GM18909 (cell line): Measurements from ENCODE around the gene ECHS1.
"Not testable (repeated sequence)": the region's sequence is repeated elsewhere in the genome, so short reads cannot be mapped to it uniquely, and the experiment has no call there.

ENCODE experiments used
- ATAC-seq: cut with Tn5 transposase; IDR thresholded peaks from one replicate; pipeline ENCODE4 v1.9.1; 2021; ENCODE audit warnings: mild to moderate bottlenecking; ENCODE audit not compliant: unreplicated experiment, poor library complexity

The ECHS1 gene

DNA sequence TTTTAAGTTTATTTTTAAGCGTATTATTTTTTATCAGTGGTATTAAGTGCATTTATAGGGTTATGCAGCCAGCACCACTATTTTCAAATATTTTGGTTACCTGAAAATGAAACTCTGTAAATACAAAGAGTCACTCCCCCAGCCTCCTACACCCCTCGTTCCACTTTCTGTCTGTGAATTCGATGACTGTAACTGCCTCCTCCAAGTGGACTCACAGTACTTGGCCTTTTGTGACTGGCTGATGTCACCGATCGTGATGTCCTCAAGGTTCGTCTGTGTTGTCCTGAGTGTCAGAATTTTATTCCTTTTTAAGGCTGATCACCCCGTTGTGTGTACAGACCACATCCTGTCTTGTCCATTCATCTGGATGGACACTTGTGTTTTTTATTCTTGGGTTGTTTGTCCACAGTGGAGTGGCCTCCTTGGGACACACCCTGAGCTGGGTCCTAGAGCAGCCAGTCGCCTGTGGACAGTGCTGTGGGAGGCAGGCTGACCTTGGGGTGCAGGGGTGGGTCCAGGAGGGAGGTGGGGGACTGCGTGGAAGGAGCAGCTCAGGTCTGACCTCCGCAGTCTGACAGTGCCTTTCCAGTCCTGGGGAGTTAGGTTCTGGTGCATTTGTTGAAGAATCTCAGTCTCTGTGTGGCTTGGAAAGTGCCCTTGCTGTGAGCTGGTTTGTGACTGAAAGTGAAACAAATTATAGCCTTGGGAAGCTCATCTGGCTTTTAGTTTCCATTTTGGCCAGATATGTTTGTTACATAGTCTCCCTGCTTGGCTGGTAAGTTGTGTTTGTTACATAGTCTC, 27.7 kb upstream of the ECHS1 start:
- peak; percentile 64 for ATAC-seq

DNA sequence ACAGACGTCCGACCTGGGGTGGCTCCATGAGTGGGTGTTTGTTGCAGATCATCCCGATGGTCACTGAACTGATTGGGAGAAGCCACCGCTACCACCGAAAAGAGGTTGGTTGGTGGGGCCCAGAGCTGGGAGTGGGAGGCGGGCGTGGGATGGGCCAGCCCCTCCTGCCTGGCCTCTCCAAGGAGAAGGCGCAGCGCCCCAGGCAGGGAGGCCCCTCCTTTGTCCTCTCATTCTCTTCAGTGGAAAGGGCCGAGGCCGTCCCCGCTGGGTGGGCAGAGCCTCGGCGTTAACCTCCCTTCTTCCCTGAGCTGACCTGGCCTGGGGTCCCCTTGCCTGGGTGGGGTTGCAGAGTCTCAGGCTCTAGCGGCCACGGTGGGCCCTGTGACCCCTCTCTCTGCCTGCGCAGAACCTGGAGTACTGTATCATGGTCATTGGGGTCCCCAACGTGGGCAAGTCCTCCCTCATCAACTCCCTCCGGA, 26.0 kb upstream of the ECHS1 start:
- no peak for ATAC-seq

DNA sequence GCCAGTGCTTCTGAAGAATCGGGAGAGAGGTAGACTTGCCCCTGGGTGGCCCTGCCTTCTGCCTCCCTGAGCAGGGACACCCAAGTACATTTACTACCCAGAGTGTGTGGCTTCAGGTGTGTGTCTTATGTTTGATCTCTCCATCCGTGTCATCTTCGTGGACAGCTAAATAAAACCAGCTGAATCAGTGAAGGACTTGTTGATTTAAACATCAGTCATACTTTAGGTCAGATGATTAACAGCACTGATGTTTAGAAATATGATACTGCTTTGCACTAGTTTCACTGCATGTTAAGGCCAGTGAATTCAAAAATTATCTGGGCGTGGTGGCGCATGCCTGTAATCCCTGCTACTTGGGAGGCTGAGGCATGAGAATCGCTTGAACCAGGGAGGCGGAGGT, 24.8 kb upstream of the ECHS1 start:
- ATAC-seq: no peak

DNA sequence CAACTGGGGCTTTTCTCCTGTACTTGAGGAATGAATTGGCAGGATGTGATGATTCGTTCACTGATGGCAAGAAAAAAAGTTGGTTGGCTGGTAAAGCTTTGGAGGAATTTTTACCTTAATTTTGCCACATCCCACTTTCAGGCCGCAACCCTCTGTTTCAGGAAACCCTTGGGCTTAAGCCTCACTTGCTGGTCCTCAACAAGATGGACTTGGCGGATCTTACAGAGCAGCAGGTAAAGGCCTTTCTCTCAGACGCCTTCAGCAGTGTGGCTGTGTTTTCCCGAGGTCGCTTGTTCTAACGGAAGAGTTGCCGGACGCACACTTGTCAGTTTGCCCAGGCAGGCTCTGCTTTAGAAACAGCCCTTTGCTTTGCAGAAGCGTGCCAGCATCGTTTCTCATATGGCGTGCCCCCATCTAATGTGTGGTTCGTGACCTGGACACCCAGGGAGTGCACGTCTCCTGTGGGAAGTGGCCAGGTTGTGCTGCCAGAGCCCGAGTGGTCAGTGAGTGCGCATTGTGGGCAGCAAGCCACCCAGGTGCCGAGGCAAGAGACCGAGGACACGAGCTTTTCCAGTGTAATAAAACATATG, 23.0 kb upstream of the ECHS1 start:
- no peak for ATAC-seq

DNA sequence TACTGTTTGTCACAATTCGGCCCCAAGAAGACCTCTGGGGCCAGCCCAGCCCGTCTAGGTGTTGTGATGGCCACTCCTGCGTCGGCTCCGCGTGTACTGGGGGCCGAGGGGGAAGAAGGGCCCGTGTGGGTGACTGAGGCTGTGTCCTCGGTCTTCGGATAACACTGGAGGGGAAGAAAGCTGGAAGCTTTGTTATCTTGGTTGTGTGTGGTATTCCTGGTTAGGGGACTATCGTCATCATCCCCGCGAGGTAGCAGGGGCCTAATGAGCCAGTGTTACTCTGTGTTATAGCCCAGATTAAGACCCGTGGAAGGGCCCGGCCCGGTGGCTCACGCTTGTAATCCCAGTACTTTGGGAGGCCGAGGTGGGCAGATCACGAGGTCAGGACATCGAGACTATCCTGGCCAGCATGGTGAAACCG, 21.7 kb upstream of the ECHS1 start:
- ATAC-seq: no peak

DNA sequence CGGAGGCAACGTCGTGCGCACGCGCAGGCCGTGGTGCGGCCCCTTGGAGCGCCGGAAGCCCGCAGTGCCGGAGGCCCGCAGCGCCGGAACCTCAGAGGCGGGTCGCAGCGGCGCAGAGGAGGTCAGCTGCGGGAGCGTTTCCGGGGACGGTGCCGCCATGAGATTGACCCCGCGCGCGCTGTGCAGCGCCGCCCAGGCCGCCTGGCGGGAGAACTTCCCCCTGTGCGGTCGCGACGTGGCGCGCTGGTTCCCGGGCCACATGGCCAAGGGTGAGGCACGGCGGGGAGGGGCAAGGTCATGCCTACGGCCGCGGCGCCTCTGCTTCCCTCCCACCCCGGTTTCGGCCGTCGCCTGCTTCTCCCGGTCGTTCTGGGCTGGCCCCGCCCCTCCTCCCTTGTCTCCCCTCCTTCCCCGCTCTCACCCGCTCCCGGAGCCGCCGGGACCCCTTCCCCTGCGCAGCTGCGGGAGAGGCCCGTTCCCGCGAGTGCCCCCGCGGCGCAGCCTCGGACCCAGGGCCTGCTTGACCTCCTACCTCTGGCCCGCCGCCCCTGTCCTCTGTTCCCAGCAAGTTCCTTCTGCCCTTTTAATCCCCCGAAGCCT, 21.0 kb upstream of the ECHS1 start, which contains the start of gene MTG1:
TSS of gene MTG1 (plus strand) at position 94 of the 600 bp plus-strand sequence. CDS start at position 158, 64 bp downstream.
- ATAC-seq: peak; percentile 65

DNA sequence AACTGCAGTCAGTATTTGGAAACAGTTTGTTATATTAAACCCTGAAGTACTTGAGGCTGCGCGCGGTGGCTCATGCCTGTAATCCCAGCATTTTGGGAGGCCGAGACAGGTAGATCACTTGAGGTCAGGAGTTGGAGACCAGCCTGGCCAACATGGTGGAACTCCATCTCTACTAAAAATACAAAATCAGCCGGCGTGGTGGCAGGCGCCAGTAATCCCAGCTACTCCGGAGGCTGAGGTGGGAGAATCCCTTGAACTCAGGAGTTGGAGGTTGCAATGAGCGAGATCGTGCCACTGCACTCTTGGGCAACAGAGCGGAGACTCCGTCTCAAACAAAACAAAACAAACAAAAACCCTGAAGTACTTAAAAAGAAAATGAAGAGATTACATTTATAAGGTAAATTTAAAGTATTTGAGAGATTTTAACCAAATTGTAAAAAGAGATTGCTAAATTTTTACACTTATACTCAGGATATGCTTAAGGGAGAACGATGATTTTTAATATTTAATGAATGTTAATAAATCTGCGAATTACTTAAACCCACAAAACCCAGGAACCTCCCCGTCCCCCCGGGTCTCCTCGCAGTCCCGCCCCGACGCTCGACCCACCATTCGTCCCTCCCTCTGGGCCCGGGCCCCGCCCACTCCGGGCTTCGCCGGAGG, 20.4 kb upstream of the ECHS1 start:
- ATAC-seq: no peak

DNA sequence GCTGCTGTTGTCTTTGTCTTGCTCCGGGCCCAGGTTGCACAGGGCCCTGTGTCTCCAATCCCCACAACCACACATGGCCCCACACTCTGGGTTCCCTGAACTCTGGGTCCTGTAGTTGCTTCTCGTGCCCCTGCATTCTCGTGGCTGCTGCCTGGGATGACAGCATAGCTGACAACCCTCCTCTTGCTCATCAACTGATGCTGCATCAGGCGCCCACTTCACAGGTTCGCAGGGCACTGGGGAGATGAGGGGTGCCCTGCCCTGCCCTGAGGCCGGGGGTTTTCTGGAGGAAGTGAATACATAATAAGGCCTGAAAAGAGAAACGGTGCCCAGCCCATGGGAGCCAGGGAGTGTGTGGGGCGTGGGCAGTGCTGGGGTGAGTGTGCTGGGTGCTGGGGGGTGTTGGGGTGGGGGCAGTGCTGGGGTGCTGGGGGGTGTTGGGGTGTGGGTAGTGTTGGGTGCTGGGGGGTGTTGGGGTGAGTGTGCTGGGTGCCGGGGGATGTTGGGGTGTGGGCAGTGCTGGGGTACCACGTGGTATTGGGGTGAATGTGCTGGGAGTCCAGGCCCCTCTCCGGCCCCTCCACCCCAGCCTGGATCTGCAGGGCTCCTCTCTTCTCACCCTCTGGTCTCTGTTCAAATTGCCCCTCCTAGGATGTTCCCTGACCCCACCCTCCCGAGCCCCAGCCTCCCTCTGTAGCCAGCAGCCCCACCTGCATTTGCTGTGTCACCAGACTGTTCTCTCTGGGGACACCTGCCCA, 18.8 kb upstream of the ECHS1 start:
- no peak for ATAC-seq

DNA sequence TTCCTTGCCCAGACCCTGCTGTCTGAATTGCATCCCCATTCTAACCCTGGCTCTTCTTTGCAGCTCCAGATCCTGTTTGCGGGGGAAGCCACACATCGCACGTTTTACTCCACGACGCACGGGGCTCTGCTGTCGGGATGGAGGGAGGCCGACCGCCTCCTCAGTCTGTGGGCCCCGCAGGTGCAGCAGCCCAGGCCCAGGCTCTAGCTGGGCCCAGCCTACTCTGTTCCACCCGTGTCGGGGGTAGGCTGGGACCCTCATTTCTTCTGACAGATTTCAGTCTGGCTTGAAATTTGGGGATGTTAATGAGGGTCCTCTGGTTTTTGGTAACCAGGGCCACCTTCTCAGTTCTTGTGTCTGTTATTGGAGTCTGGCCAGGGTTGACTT, 18.1 kb upstream of the ECHS1 start:
- ATAC-seq: no peak

DNA sequence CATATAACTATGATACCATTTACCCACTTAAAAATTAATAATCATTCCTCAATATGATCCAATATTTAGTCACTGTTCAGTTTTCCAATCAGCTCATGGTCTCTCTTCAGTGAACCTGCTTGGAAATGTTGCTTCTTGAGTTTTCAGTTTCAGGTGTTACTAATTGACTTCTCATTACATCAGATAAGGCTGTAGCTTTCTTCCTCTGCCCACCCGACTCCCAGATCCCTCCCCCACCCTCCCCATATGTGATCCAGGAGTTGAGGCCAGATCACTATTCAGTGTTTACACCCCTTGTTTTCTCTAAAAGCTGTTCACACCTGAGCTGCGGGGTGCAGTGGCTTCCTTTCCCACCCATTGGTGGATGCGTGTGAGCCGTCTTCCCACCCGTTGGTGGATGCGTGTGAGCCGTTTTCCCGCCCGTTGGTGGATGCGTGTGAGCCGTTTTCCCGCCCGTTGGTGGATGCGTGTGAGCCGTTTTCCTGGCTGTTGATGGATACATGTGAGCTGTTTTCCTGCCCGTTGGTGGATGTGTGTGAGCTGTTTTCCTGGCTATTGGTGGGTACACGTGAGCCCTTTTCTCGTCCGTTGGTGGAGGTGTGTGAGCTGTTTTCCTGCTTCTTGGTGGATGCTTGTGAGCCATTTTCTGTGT, 17.6 kb upstream of the ECHS1 start:
- no peak for ATAC-seq

DNA sequence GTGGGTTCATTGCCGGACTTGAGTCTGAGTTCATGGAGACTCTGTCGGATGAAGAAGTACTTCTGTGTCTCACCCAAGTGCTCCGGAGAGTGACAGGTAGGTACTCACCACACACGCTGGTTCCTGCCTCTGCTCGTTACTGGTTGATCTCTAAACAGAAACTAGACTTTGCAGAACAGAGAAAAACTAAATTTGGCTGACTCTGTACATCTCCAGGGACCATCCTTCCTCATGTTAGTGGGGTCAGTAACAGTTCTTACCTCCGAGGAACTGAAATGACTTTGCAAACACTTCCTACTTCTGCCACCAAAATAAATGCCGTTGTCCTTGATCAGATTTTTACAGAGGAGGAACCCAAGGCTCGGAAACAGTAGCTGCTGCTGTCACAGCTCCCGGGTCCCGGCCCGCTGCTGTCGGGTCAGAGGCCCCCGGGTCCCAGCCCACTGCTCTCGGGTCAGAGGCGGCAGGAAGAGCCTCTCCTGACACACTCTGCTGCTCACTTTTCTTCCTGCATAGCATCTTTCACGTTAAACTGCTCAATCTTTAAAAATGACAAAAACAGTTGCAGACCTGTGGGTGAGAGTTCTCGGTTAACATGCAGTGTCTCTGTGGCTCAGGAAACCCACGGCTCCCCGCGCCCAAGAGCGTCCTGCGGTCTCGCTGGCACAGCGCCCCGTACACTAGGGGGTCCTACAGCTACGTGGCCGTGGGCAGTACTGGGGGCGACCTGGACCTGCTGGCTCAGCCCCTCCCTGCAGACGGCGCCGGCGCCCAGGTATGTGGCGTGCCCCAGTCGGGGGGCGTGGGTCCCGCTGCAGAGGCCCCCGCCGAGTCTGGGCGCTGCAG, 16.0 kb upstream of the ECHS1 start:
- ATAC-seq: peak; percentile 85

DNA sequence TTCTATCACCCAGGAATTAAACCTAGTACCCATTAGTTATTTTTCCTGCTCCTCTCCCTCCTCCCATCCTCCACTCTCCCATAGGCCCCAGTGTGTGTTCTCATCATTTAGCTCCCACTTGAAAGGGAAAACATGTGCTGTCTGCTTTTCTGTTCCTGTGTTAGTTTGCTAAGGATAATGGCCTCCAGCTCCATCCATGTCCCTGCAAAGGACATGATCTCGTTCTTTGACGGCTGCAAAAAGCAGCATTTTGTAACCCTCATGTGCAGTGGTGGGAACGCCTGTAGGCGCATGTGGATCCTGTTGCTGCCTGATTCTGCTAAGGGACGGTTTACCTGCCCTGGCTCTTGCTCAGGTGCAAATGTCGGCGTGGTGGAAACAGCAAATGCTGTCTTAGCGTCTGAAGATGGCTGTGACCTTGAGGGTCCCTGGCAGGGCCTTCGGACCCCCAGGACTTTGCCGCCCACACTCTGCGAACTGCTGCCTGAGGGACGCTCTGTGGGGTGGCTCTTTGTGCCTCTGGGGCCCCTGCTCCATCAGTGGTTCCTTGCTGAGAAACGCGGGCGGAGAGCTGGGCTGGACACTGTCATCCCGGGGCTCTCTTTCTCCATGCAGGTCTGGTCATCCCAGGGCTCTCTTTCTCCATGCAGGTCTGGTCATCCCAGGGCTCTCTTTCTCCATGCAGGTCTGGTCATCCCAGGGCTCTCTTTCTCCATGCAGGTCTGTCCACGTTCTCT, 15.2 kb upstream of the ECHS1 start:
- peak; percentile 2 for ATAC-seq

DNA sequence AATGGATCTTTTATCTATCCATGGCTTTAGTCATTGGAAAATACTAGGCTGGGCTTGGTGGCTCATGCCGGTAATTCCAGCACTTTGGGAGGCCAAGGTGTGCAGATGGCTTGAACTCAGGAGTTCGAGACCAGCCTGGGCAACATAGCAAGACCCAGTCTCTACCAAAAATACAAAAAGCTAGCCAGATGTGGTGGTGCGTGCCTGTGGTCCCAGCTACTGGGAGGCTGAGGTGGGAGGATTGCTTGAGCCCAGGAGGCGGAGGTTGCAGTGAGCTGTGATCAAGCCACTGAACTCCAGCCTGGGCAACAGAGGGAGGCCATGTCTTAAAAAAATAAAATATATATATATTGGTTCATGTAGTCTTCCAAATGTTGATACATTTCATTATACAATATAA, 13.8 kb upstream of the ECHS1 start:
- ATAC-seq: not testable (repeated sequence)

DNA sequence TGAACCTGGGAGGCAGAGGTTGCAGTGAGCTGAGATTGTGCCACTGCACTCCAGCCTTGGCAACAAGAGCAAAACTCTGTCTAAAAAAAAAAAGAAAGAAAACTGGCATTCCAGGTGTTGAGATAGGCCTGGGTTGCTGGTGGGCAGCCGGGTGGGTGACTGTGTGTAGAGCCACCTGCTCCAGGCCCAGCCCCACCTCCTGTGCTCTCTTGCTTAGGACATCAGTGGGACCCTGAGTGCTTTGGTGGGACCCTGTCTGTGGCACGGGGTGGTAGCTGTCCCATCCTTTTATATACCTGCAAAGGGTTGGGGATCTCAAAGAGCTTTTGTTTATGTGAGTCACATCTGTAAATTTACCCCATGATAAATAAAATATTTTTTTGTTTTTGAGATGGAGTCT, 12.1 kb upstream of the ECHS1 start:
- no peak for ATAC-seq

DNA sequence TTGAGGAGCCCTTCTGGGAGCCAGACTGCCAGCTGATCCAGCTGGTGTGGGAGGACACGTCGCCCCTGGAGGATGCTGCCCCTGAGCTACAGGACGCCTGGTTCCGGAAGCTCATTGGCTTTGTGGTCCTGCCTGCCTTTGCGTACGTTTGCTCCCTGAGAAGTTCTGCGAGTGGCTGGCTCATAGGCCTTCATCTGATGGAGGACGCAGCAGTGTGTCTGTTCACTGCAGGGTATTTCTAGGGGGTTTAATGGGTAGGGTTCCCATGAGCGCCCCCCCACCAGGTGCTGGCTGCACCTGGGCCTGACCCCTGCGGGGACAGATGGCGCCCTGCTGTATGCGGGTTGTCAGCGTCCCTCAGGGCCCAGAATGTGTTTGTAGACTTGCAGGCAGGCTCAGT, 10.9 kb upstream of the ECHS1 start:
- no peak for ATAC-seq

DNA sequence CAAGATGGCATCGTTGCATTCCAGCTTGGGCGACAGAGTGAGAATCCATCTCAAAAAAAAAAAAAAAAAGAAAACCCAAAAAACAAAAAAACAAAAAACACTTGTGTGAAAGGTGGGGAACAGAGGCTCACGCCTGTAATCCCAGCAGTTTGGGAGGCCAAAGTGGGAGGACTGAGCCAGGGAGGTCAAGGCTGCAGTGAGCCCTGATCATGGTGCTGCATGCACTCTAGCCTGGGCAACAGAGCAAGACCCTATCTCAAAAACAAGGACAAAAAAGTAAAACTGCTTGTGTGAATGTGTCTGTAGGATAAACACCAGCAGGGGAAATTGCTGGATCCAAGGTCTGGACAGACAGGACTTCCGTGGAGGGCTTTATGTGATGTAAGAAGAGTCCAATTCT, 10.4 kb upstream of the ECHS1 start:
- no peak for ATAC-seq

DNA sequence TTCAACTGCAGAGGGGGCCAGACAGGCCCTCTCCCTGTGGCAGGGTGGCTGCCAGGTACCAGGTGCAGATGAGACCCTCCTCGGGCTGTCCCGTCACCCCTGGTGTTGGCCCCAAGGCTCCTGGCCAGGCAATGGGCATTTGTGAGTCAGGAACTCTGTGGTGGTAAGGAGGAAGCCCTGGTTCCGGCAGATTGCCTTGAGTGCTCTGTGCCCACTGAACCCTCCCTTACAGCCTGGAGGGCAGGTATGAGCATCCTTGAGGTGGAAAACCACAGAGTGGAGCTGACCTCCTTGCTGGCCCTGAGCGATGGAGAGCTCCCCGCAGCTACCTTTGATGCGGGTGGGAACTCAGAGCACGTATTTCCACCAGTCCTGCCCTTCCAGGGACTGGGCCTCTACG, 7.9 kb upstream of the ECHS1 start:
- ATAC-seq: no peak
